Coronary artery (tissue), 2 donors: ENCODE results near the gene DHRS12.

Source experiments
- DNase-seq: peaks from one replicate; pipeline ENCODE4 v3.0.0-alpha.2; 2017; ENCODE audit warnings: low spot score
- H3K27ac ChIP-seq, 2 donors: fragments of 200-600 bp; sonication (generic); one replicate each; pipeline ENCODE4 v1.5.1; 2016 to 2019
- H3K4me3 ChIP-seq: fragments of 200-600 bp; sonication (generic); 2 replicates; pipeline ENCODE4 v1.5.1; 2016; ENCODE audit warnings: mild to moderate bottlenecking, moderate library complexity
- CTCF ChIP-seq: fragments of 200-600 bp; sonication (generic); IDR thresholded peaks from one replicate; pipeline ENCODE4 v1.5.1; 2019; ENCODE audit warnings: antibody characterized with exemption

Gene DHRS12

GRCh38 chr13:51834581-51835171 lies 30.7 kb upstream of the DHRS12 start:
- Histone ChIP-seq H3K4me3 (no peak overlapping the region), H3K27ac (no peak overlapping the region)
- no peak for TF ChIP-seq CTCF
- DNase-seq = no peak

GRCh38 chr13:51833980-51834379 lies 30.0 kb upstream of the DHRS12 start:
- no peak overlapping the region for H3K4me3 ChIP-seq
- H3K27ac ChIP-seq = no peak overlapping the region
- no peak for DNase-seq
- no peak for TF ChIP-seq CTCF

GRCh38 chr13:51832471-51833152 lies 28.6 kb upstream of the DHRS12 start:
- Histone ChIP-seq H3K4me3 (no peak overlapping the region), H3K27ac (no peak overlapping the region)
- TF ChIP-seq CTCF = no peak
- no peak for DNase-seq

- TF ChIP-seq CTCF = no peak
- no peak overlapping the region for H3K27ac ChIP-seq
These were observed 27.6 kb upstream of the DHRS12 start for GRCh38 chr13:51831519-51831918.

GRCh38 chr13:51829568-51829899 lies 25.6 kb upstream of the DHRS12 start:
- no peak for TF ChIP-seq CTCF
- no peak for DNase-seq
- no peak overlapping the region for H3K4me3 ChIP-seq
- H3K27ac ChIP-seq = no peak overlapping the region

More at GRCh38 chr13:51831519-51831918, 27.6 kb upstream of the DHRS12 start:
- no peak for DNase-seq
- no peak overlapping the region for H3K4me3 ChIP-seq

- no peak for DNase-seq
- Histone ChIP-seq H3K4me3 (no peak overlapping the region), H3K27ac (no peak overlapping the region)
- TF ChIP-seq CTCF = no peak
These were observed 25.0 kb upstream of the DHRS12 start for GRCh38 chr13:51828730-51829567.

- DNase-seq = no peak
- no peak overlapping the region for H3K27ac ChIP-seq
- H3K4me3 ChIP-seq = no peak overlapping the region
- no peak for TF ChIP-seq CTCF
These were observed 23.3 kb upstream of the DHRS12 start for GRCh38 chr13:51827254-51827653.
